Kidney (tissue), 14 donors: ENCODE measurements around the gene MT1A. TPM values are rescaled to one million over a fixed set of nuclear protein-coding genes. Genes with fewer than 3 reads are reported as not detected.
"Not testable (repeated sequence)": the region's sequence is repeated elsewhere in the genome, so short reads cannot be mapped to it uniquely, and the experiment has no call there.

Source experiments
- DNase-seq, 5 donors: peaks; one replicate each; pipeline ENCODE4 v3.0.0-alpha.2; 2013 to 2020
- FAIRE-seq: peaks from 2 replicates; lab custom pipeline; 2012; peaks lifted over from hg19 to GRCh38; lab: Jason Lieb, UNC
- H3K27ac ChIP-seq, 2 donors: one replicate each; pipeline ENCODE4 v1.7.0; 2013; ENCODE audit warnings: low read depth in 2 of 2, low read length in 2 of 2, inconsistent platforms in 1 of 2
- H3K27me3 ChIP-seq: one replicate; pipeline ENCODE4 v1.7.1; 2013; ENCODE audit warnings: low read length, inconsistent platforms; ENCODE audit not compliant: control insufficient read depth, insufficient read depth
- H3K36me3 ChIP-seq, 3 donors: one replicate each; pipeline versions ENCODE4 v1.7.0 to v1.7.1; 2013; ENCODE audit warnings: low read length in 3 of 3, control low read depth in 1 of 3, inconsistent platforms in 1 of 3; ENCODE audit not compliant: insufficient read depth in 3 of 3, control insufficient read depth in 2 of 3
- H3K4me1 ChIP-seq, 3 donors: one replicate each; pipeline versions ENCODE4 v1.7.0 to v1.7.1; 2013; ENCODE audit warnings: low read length in 3 of 3, inconsistent platforms in 1 of 3, low read depth in 1 of 3; ENCODE audit not compliant: control insufficient read depth in 2 of 3, insufficient read depth in 2 of 3
- H3K4me3 ChIP-seq, 3 donors: one replicate each; pipeline versions ENCODE4 v1.7.0 to v1.8.1; 2013; ENCODE audit warnings: low read length in 3 of 3, control low read depth in 1 of 3, inconsistent platforms in 1 of 3
- H3K9ac ChIP-seq, 3 donors: one replicate each; pipeline versions ENCODE4 v1.7.0 to v1.7.1; 2013; ENCODE audit warnings: low read length in 3 of 3, control low read depth in 1 of 3, inconsistent platforms in 1 of 3
- H3K9me3 ChIP-seq, 3 donors: one replicate each; pipeline versions ENCODE4 v1.7.0 to v1.7.1; 2013; ENCODE audit warnings: low read length in 3 of 3, control low read depth in 1 of 3, inconsistent platforms in 1 of 3; ENCODE audit not compliant: control insufficient read depth in 2 of 3, insufficient read depth in 1 of 3
- intact Hi-C: fragments of 100-400 bp; cut with DNase I; formaldehyde crosslinking; loops from one replicate; pipeline ENCODE4 v1.11.1; 2022
- polyA plus RNA-seq: library from polyadenylated mRNA; stranded (reverse); fragments of 350-450 nt; fragmentation: Illumina TruSeq; extraction: RNeasy Lipid Tissue Mini Kit (QIAGEN cat#74804); gene quantifications from one replicate; pipeline ENCODE4 v1.2.3, GENCODE V29; 2014; ENCODE audit warnings: low read depth, low replicate concordance; ENCODE audit not compliant: insufficient read depth
- total RNA-seq: library from RNA; stranded (reverse); fragmentation: NEBNext Ultra II Directional; extraction: Animal tissue kit (Norgen Biotek cat#: 25700); gene quantifications from one replicate; pipeline ENCODE4 v1.2.1, GENCODE V29; 2021
- TF ChIP-seq, protein P1 (sequence below): IDR thresholded peaks from 3 replicates; pipeline ENCODE4 v1.5.1; 2012; ENCODE audit warnings: mild to moderate bottlenecking, moderate library complexity, borderline replicate concordance; ENCODE audit not compliant: insufficient read depth; ENCODE audit errors: extremely low read depth
- donor health status: control.
- donor health status: control.
- donor health status: control.
- donor health status: control.
- donor health status: control.
- donor health status: DM: yes; HTN: yes; CAD: no.
- donor health status: Normal renal cell carcinoma (clear cell type).

The MT1A gene
- total and polyA plus RNA-seq, 2 donors from 2014 or later: 3.1 to 19.8 TPM

DNA sequence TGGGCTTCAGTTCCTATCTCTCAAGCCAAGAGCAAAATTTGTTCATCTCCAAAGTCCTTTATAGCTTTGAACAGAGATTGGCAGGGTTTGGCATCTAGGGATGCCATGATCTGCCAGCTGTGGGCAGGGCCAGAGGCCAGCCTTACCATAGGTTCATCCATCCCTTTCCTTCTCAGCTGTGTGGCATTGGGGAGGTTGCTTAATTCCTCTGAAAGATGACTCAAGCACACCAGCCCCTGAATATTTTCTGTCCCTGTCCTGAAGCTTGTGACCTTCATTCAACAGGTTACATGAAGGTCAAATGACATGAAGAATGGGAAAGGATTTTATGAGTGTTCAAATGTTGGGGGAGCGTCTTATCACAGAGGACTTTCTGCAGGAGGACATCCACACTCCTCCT lies 26.0 kb downstream of the MT1A start:
- Histone ChIP-seq H3K4me1 (peaks cover 0 to 10% (median 0%) of the 10 kb centered on the region in 3 donors), H3K27me3 (peaks cover 58% of the 10 kb centered on the region), H3K36me3 (no peaks in the 10 kb centered on the region), H3K27ac (no peak overlapping the region), H3K4me3 (no peak overlapping the region), H3K9ac (no peak overlapping the region), H3K9me3 (no peaks in the 10 kb centered on the region)
- FAIRE-seq: no peak
- intact Hi-C loops: no loop called here
- no peak for DNase-seq
- TF ChIP-seq, protein P1, sequence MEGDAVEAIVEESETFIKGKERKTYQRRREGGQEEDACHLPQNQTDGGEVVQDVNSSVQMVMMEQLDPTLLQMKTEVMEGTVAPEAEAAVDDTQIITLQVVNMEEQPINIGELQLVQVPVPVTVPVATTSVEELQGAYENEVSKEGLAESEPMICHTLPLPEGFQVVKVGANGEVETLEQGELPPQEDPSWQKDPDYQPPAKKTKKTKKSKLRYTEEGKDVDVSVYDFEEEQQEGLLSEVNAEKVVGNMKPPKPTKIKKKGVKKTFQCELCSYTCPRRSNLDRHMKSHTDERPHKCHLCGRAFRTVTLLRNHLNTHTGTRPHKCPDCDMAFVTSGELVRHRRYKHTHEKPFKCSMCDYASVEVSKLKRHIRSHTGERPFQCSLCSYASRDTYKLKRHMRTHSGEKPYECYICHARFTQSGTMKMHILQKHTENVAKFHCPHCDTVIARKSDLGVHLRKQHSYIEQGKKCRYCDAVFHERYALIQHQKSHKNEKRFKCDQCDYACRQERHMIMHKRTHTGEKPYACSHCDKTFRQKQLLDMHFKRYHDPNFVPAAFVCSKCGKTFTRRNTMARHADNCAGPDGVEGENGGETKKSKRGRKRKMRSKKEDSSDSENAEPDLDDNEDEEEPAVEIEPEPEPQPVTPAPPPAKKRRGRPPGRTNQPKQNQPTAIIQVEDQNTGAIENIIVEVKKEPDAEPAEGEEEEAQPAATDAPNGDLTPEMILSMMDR: no peak

DNA sequence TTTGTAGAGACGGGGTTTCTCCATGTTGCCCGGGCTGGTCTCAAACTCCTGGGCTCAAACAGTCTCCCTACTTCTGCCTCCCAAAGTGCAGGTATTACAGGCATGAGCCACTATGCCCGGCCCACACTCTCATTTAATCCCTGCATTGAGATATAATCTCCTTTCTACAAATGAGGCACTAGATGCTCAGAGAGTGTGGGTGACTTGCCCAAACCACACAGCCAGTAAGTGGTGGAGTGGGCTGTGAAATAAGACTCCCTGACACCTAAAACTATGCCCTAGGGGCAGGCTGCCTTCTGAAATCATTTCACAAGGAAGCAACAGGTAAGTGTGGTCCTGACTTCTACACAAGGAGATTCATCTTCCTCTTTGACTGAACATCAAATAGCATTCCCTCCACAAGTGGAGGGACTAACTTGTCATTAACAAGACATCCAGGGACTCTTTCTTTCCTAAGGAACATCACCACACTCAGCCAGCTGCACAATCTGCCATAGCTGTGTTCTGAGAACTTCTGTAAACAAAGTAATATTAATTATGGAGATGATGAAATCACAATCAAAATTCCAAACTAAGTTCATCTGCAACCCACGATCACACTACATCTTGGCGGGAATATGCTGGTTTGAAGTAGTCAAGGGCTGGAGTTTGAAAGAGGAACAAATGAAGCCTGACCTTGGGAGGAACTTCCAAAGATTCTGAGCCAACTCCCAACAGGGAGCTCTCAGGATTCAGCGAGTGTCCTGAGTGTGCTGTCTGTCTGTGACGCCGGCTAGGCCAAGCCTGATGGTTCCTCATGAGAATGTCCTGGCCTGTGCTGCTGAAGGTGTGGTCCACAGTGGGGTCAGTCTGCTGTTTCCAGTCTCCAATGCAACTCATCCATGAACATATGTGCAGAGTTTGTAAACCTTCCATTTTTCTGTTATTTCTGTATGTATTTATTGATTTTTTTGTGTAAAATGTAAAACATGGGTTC lies 27.1 kb downstream of the MT1A start:
- H3K9me3 ChIP-seq, DNase-seq, H3K9ac ChIP-seq, H3K27ac ChIP-seq, FAIRE-seq, intact Hi-C loops, H3K36me3 ChIP-seq: not testable (repeated sequence)
- Histone ChIP-seq H3K4me3 (peak overlapping the region in 2 of 3 donors; percentile 25 to 76), H3K27me3 (peaks cover 63% of the 10 kb centered on the region), H3K4me1 (peaks cover 0 to 10% (median 0%) of the 10 kb centered on the region in 3 donors)

DNA sequence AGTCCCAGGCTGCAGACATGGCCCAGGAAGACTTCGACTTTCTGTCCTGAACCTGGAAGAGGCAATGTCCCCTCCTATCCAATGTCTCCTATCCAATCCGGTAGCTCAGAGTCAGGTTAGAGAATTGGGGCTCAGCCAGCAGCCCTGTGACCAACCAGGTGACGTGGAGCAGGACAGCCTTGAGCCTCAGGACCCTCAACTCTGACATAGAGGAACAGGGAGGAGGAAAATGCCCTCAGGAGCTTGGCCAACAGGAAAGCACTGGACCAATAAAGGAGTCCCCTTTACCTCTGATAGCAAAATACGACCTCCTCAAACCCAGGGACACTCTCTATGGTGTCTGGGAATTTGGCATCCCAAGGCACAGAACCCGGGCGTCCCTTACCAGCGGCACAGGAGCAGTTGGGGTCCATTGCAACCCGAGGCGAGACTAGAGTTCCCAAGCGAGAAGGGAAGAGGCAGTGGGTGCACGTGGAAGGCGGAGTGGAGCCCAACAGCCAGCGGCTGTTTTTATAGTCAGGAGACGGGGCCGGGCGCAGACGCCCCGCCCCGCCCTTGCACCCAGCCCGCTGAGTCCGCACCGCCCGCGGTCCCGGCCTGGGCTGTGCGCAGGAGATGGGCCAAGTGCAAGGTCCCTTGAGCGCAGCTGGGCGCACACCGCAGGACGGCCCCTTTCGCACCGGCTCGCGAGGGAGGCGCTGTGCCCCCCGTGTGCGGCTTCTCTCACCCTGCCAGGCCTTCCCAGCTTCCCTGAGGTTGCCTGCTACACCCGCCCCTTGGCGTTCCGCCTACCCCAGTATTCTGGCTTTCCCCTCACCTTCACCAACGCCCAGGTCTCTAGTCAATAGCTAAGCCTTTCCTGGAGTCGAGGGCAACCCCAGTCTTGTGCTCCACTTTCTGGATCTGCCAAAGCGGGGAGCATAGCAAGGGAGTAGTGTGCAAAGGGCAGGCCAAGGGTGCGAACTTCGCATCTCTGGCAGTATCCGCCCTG lies 29.4 kb downstream of the MT1A start, which contains the start of gene MT1G:
TSS of gene MT1G (minus strand) at position 485 of the 991 bp plus-strand sequence. CDS start at position 413, 72 bp downstream.
- H3K36me3 ChIP-seq: no peaks in the 10 kb centered on the region
- TF ChIP-seq, protein P1: no peak
- H3K9ac ChIP-seq: peak within 1 kb of the TSS in 2 of 3 donors; percentile 12 to 51
- H3K4me3 ChIP-seq: peak within 1 kb of the TSS; percentile 16 to 76 (median 73)
- H3K27me3 ChIP-seq: peaks cover 64% of the 10 kb centered on the region
- H3K9me3 ChIP-seq: no peaks in the 10 kb centered on the region
- peaks cover 0 to 10% (median 0%) of the 10 kb centered on the region in 3 donors for H3K4me1 ChIP-seq
- DNase-seq (peak in 4 of 5 donors; percentile 48 to 84 (median 57)), FAIRE-seq (no peak)
- intact Hi-C loops: no loop called here
- H3K27ac ChIP-seq: peak within 1 kb of the TSS; percentile 36 to 60
